ENCODE measurements around the gene COQ5.
"Not testable (repeated sequence)": the region's sequence is repeated elsewhere in the genome, so short reads cannot be mapped to it uniquely, and the experiment has no call there.

Gene COQ5

GRCh38 chr12:120522568-120522967 lies 6.4 kb downstream of the COQ5 start:
- DNase-seq = no peak

DNA sequence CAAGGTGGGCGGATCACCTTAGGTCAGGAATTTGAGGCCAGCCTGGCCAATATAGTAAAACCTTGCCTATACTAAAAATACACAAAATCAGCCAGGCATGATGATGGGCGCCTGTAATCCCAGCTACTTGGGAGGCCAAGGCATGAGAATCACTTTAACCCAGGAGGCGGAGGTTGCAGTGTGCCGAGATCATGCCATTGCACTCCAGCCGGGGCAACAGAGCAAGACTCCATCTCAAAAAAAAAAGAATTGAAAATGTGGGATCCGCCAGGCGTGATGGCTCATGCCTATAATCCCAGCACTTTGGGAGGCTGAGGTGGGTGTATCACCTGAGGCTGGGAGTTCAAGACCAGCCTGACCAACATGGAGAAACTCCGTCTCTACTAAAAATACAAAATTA lies 9.6 kb downstream of the COQ5 start:
- DNase-seq = not testable (repeated sequence)

- no peak for DNase-seq
Observed at GRCh38 chr12:120515496-120515895, 13.5 kb downstream of the COQ5 start.

- DNase-seq = no peak
Observed at GRCh38 chr12:120514002-120514401, 15.0 kb downstream of the COQ5 start.

DNA sequence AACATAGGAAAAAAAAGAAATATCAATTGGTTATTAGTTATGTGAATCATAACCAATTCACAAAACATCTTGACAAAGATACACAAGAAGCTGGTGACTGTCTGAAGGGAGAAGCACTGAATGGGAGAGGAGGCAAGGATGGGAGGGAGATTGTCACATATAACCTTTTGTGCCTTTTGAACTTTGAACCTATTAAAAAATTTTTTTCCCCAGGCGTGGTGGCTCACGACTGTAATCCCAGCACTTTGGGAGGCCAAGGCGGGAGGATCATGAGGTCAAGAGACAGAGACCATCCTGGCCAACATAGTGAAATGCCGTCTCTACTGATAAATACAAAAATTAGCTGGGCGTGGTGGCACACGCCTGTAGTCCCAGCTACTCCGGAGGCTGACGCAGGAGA lies 20.4 kb downstream of the COQ5 start:
- no peak for DNase-seq

- no peak for DNase-seq
Observed at GRCh38 chr12:120504587-120504986, 24.4 kb downstream of the COQ5 start.

DNA sequence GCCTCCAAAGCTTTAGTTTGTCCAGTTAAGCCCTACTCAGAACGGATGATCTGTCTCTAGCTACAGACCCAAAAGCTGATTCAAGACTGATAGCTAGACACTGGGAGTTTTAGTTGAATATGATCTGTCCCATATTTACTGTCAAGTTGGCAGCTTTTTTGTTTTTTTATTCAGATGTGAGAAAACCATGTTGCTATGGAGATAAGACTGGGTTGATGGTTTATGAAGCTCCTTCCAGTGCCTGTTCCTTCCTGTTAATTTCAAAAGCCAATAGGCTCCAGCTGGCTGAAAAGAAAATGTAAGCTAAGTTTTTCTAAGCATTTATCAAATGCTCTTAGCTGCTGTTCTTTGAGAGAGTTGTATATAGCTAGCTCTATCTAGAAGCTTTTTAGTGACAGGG lies 28.4 kb downstream of the COQ5 start:
- no peak for DNase-seq

DNA sequence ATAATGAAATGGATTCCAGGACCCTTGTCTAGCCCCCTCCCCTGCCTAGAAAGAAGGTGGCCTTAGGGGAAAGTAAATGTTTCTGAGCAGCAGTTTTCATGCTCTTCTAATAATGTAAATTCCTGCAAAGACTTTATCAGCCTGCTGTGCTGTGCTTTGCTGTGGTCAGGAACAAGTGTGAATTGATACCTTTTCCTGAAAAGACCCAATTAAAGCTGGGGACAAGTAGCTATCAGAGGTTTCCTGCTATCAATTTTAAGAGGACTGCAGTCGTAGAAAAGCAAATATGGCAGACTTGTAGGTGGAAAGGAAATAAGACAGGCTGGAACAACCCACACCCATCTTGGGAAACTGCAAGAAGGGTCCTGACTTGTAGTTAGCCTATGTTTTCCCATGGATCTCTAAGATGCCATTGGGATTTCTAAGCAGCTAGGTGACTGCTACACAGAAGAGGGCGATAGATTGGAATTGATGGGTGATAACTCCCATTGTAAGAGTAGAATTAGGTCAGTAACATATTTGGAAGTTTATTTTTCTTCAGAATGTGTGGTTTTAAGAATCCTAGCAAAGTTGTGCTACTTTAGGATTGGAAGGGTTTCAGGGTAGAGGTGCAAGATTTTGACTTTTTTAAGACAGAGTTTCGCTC lies 30.0 kb downstream of the COQ5 start:
- DNase-seq = no peak

DNA sequence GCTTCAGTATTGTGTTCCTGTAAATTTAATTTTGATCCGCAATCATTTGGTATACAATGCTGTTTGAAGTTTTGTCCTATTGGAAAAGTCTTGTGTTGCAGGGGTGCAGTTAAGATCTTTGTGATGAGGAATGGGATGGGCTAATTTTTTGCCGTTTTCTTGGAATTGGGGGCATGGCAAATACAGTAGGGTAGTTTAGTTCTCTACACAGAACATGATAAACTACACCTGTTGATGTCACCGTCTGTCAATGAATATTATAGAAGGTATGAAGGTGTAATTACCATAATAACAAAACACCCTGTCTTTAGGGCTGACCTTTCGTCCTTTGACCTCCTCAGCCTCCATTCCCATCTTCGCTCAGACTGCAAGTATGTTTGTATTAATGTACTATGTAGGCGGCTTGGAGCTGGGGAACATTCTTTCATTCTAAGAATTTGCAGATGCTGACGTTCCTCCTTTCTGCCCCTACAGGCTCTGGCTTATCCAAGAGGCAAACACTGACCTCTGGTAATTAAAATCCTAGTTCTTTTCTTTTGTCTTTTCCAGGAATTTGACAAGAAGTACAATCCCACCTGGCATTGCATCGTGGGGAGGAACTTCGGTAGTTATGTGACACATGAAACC lies 31.3 kb downstream of the COQ5 start:
- DNase-seq = no peak

DNA sequence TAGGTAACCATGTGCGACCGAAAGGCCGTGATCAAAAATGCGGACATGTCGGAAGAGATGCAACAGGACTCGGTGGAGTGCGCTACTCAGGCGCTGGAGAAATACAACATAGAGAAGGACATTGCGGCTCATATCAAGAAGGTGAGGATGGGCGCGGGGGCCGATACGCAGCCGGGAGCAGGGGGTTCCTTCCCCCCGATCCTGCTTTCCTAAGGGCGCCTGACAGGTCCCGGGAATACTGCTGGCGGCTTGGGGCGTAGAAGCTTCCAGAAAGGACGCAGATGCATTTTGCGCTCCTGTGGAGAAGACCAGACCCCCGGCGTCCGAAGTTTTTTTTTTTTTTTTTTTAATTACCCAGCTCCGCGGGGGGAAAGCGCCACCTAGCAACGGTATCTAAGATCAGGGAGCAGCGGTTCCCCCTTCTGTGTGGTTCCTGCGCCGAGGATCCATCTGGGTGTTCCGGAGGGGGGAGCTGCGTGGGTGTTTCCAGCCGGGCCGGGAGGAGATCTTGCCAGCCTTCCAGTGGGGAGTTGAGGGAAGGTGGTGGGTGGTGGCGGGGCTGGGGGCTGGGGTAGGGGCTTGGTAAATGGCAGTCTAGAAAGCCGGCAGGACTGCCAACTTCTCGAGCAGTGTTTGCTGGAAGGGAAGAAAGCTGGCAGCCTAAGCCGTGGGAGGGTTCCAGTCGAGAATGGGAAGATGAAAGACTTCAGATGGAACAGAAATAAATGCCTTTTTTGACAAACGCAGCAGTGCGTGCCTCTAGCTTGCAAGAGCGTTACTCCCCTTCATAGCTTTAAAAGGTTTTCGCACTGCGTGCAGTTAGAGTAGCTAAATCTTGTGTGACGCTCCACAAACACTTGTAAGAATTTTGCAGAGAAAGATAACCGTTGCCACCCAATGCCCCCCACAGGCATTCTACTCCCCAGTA lies 32.3 kb downstream of the COQ5 start:
- DNase-seq = peak; percentile 70

- DNase-seq = peak; percentile 99
Observed at GRCh38 chr12:120495731-120496412, 33.1 kb downstream of the COQ5 start, which contains the start of gene DYNLL1. DYNLL1 (plus strand) TSS chr12:120496113; CDS start chr12:120496422, 309 bp downstream.

- no peak for DNase-seq
Observed at GRCh38 chr12:120495186-120495730, 33.7 kb downstream of the COQ5 start.

GRCh38 chr12:120490833-120491512 lies 38.0 kb downstream of the COQ5 start:
- DNase-seq = no peak

GRCh38 chr12:120490325-120490724 lies 38.6 kb downstream of the COQ5 start:
- DNase-seq = no peak

- no peak for DNase-seq
Observed at GRCh38 chr12:120489018-120489417, 39.9 kb downstream of the COQ5 start.

DNA sequence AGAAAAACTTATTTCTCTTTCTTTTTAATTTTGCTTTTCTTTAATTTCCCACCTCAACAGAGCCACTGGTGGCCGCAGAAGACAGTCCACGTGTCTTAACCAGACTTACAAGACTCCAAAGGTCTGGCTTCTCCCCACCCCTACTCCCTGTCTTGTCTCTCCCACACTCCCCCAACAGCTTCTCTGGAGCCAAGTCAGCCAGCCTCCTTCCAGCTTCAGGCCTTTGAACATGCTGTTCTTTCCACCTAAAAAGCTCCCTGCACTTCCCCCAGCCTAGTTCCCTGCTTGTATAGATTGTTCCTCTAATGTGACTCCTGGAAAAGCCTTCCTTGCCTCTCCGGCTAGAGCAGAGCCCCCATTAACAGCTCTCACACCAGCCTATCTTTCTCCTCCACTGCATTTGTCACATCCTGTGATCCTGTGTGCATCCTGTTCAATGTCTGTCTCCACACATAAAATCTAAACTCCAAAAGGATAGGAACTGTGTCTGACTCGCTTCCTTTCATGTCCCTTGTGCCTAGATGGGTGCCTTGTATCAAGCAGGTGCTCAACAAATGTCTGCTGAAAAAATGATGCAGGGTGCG lies 40.8 kb downstream of the COQ5 start:
- DNase-seq = no peak

GRCh38 chr12:120487552-120487951 lies 41.4 kb downstream of the COQ5 start:
- DNase-seq = not testable (repeated sequence)

GRCh38 chr12:120485961-120486881 lies 42.7 kb downstream of the COQ5 start:
- no peak for DNase-seq

- no peak for DNase-seq
Observed at GRCh38 chr12:120483621-120484020, 45.3 kb downstream of the COQ5 start.

DNA sequence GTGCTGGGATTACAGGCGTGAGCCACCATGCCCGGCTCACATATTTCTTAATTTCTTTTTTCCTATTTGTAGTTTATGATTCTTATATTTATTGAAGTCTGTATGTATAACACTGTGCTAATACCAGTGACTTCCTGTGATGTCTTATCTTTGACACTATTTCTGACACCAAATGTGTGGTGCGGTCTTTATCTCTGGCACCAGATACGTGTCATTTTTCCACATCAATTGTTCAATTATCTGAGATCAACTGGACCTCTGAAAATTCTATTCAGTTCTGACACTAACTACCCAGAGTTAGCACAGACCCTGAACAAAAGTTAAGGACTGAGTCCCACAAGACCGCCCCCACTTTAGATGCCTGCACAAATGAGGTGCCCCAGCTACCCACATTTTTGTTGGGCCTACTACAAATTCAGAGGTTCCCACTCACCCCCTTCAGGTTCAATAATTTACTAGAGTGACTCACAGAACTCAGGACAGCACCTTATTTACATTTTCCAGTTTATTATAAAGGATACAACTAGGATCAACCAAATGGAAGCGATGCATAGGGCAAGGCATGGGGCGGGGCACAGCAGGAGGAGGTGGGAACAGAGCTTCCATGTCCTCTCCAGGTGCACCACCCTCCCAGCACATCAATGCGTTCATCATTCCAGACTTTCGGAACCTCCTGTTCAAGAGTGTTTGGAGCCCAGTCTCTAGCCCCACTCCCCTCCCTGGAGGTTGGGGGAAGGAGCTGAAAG lies 47.8 kb downstream of the COQ5 start:
- no peak for DNase-seq

Measured in activated CD8-positive, alpha-beta memory T cell treated with anti-CD3 and anti-CD28 coated beads, Interleukin-2, amount 50 U/mL, for 48 hours (primary cell).